IMR-90 (cell line): Measurements from ENCODE around the gene IL19. TPM values are rescaled to one million over a fixed set of nuclear protein-coding genes. Genes with fewer than 3 reads are reported as not detected.
A peak's percentile ranks its signal among the peaks of the same experiment; 100 is the strongest.

Experiments
- ATAC-seq: fragments of 200-7000 bp; cut with Tn5 transposase; 2 replicates; pipeline ENCODE4 v1.9.1; 2020; ENCODE audit warnings: low read depth, mild to moderate bottlenecking, moderate library complexity
- BruUV-seq: library from RNA; stranded (reverse); fragments of 400-500 nt; replicated peaks from 2 replicates; lab custom pipeline; 2021; lab: Mats Ljungman, UMichigan
- CTCF ChIA-PET: fragments of 300-600 bp; formaldehyde crosslinking; extraction: SDS; loops from one replicate; lab custom pipeline; 2021; ENCODE audit warnings: antibody characterized with exemption; lab: Yijun Ruan, JAX
- POLR2A ChIA-PET: fragments of 300-600 bp; sonication (Branson Sonifier 250); formaldehyde crosslinking; loops from one replicate; lab custom pipeline; 2022; ENCODE audit warnings: antibody characterized with exemption; ENCODE audit not compliant: unreplicated experiment; lab: Charles Lee
- DNase-seq: peaks from one replicate; pipeline ENCODE4 v3.0.0; 2013
- H2AFZ ChIP-seq: replicated peaks from 2 replicates; pipeline ENCODE3; 2013; ENCODE audit warnings: low read length, mild to moderate bottlenecking; ENCODE audit not compliant: poor library complexity
- H2AK5ac ChIP-seq: 2 replicates; pipeline ENCODE4 v1.6.1; 2013; ENCODE audit warnings: low read depth, low read length, inconsistent platforms
- H2AK9ac ChIP-seq: replicated peaks from 2 replicates; pipeline ENCODE3; 2013; ENCODE audit warnings: mild to moderate bottlenecking, low read depth, low read length, moderate library complexity; ENCODE audit not compliant: poor library complexity
- H2BK120ac ChIP-seq: 2 replicates; pipeline ENCODE4 v1.6.1; 2013; ENCODE audit warnings: low read depth, low read length, inconsistent platforms
- H2BK15ac ChIP-seq: 3 replicates; pipeline ENCODE4 v1.6.1; 2013; ENCODE audit warnings: low read depth, low read length, inconsistent platforms
- H2BK20ac ChIP-seq: 2 replicates; pipeline ENCODE4 v1.6.1; 2013; ENCODE audit warnings: low read depth, mild to moderate bottlenecking, inconsistent platforms, low read length, moderate library complexity
- H2BK5ac ChIP-seq: 2 replicates; pipeline ENCODE4 v1.6.1; 2013; ENCODE audit warnings: mild to moderate bottlenecking, low read depth, low read length, inconsistent platforms; ENCODE audit not compliant: poor library complexity, severe bottlenecking
- H3K14ac ChIP-seq: replicated peaks from 2 replicates; pipeline ENCODE4 v1.6.1; 2013; ENCODE audit warnings: low read depth, low read length, inconsistent platforms
- H3K18ac ChIP-seq: 2 replicates; pipeline ENCODE4 v1.6.1; 2013; ENCODE audit warnings: low read depth, low read length, control low read depth
- H3K23ac ChIP-seq: 2 replicates; pipeline ENCODE4 v1.6.1; 2013; ENCODE audit warnings: low read depth, low read length, inconsistent platforms
- H3K27ac ChIP-seq: 2 replicates; pipeline ENCODE4 v1.5.1; 2013; ENCODE audit warnings: mild to moderate bottlenecking, control low read depth, low read length; ENCODE audit not compliant: insufficient read depth
- H3K27me3 ChIP-seq: 2 replicates; pipeline ENCODE4 v1.6.1; 2013; ENCODE audit warnings: low read length; ENCODE audit not compliant: control insufficient read depth, insufficient read depth
- H3K36me3 ChIP-seq: 2 replicates; pipeline ENCODE4 v1.6.1; 2013; ENCODE audit warnings: low read length, mixed read lengths; ENCODE audit not compliant: control insufficient read depth, insufficient read depth
- H3K4ac ChIP-seq: 2 replicates; pipeline ENCODE4 v1.6.1; 2013; ENCODE audit warnings: low read depth, low read length, inconsistent platforms
- H3K4me1 ChIP-seq: 2 replicates; pipeline ENCODE4 v1.6.1; 2013; ENCODE audit warnings: low read length, mixed read lengths; ENCODE audit not compliant: control insufficient read depth, insufficient read depth
- H3K4me2 ChIP-seq: 2 replicates; pipeline ENCODE4 v1.6.1; 2013; ENCODE audit warnings: low read depth, mild to moderate bottlenecking, control low read depth, low read length, moderate library complexity
- H3K4me3 ChIP-seq: 2 replicates; pipeline ENCODE4 v1.5.1; 2013; ENCODE audit warnings: low read depth, mild to moderate bottlenecking, control low read depth, low read length, moderate library complexity; ENCODE audit not compliant: insufficient read depth
- H3K56ac ChIP-seq: 2 replicates; pipeline ENCODE4 v1.6.1; 2013; ENCODE audit warnings: low read length, inconsistent platforms; ENCODE audit not compliant: insufficient read depth; ENCODE audit errors: extremely low read depth
- H3K79me1 ChIP-seq, 2 experiments: 2 replicates each; pipeline ENCODE4 v1.6.1; 2013; ENCODE audit warnings: low read length in 2 of 2, inconsistent platforms in 1 of 2, low read depth in 1 of 2
- H3K9ac ChIP-seq: 2 replicates; pipeline ENCODE4 v1.6.1; 2013; ENCODE audit warnings: low read depth, low read length, control low read depth
- H3K9me1 ChIP-seq: 2 replicates; pipeline ENCODE4 v1.6.1; 2013; ENCODE audit warnings: low read length, inconsistent platforms; ENCODE audit not compliant: insufficient read depth
- H3K9me3 ChIP-seq: 2 replicates; pipeline ENCODE4 v1.6.1; 2013; ENCODE audit warnings: low read length; ENCODE audit not compliant: control insufficient read depth, insufficient read depth
- H4K20me1 ChIP-seq: 2 replicates; pipeline ENCODE4 v1.6.1; 2013; ENCODE audit warnings: low read length, inconsistent platforms; ENCODE audit not compliant: insufficient read depth
- H4K5ac ChIP-seq: 2 replicates; pipeline ENCODE4 v1.6.1; 2013; ENCODE audit warnings: mild to moderate bottlenecking, low read depth, low read length, control low read depth
- H4K8ac ChIP-seq, 2 experiments: 2 replicates each; pipeline ENCODE4 v1.6.1; 2013; ENCODE audit warnings: low read depth in 2 of 2, low read length in 2 of 2, control low read depth in 1 of 2, inconsistent platforms in 1 of 2
- H4K91ac ChIP-seq: 2 replicates; pipeline ENCODE4 v1.6.1; 2013; ENCODE audit warnings: low read depth, low read length, inconsistent platforms; ENCODE audit not compliant: insufficient read depth
- CEBPB ChIP-seq: IDR thresholded peaks from 2 replicates; pipeline ENCODE4 v1.6.1; 2012; ENCODE audit warnings: low read depth, low read length, improper control_type of control experiment
- MXI1 ChIP-seq: IDR thresholded peaks from 2 replicates; pipeline ENCODE4 v1.6.1; 2012; ENCODE audit warnings: low read depth, mild to moderate bottlenecking, low read length, moderate library complexity, borderline replicate concordance
- WGBS, 2 experiments: methylation state at CpG; one replicate each; pipeline versions ENCODE4 v1.1.5 to v1.1.7; 2013; ENCODE audit warnings: missing lambda C conversion rate in 2 of 2; ENCODE audit not compliant: insufficient read length in 1 of 2; ENCODE audit errors: extremely low coverage in 2 of 2; 5-methylcytosine and 5-hydroxymethylcytosine counted together
- dilution Hi-C: fragments of 300-500 bp; cut with HindIII; formaldehyde crosslinking; loops from one replicate; pipeline ENCODE4 v1.14.3; 2018; ENCODE audit warnings: low sequenced_read_pairs; ENCODE audit not compliant: unreplicated experiment
- in situ Hi-C: fragments of 300-500 bp; cut with MboI; formaldehyde crosslinking; loops from 3 replicates; pipeline ENCODE4 v1.14.3; 2019; ENCODE audit warnings: low sequenced_read_pairs, inconsistent platforms, mixed read lengths
- intact Hi-C: fragments of 100-400 bp; cut with micrococcal nuclease; formaldehyde crosslinking; loops from 2 replicates; pipeline ENCODE4 v1.10.0; 2022
- polyA plus RNA-seq, 3 experiments: library from polyadenylated mRNA; depleted of rRNA; stranded (reverse); fragments of >200 nt; gene quantifications; 2 replicates each; pipeline ENCODE4 v1.2.3, GENCODE V29; 2012; ENCODE audit warnings: low replicate concordance in 1 of 3
- total RNA-seq: library from RNA; depleted of rRNA; stranded (reverse); fragments of >200 nt; gene quantifications from 2 replicates; pipeline ENCODE4 v1.2.3, GENCODE V29; 2012

Gene IL19
- total and polyA plus RNA-seq, 2 of the 4 experiments (the other 2 are of a cell fraction), result not detected

DNA sequence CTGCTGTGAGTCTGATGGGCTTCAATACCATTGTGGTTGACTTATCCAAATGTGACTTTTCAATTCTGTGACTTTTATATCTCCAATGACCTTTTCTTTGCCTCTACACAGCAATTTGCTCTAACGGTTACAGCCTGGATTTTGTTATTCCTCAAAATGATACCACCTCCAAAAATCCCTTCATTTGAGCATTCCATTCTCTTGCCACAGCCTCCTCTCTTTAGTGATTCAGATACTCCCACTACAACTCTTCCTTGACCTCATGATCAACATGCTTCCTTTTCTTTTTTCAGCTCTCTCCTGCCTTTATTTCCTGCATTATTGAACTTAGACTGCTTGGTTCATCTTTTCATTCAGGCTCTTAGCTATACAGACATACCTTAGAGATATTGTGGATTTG, 16.6 kb upstream of the IL19 start:
- no peaks in the 10 kb centered on the region for H3K79me1 ChIP-seq
- in situ Hi-C loops (no loop called here), intact Hi-C loops (loop anchor here (10.0 kb wide), 1 partner anchor 321 kb away; no protein-coding TSS in a partner anchor), dilution Hi-C loops (no loop called here)
- H4K5ac ChIP-seq, result no peak overlapping the region
- 20% methylated on average over 1 of the region's 1 CpG; no CpG with 5 or more reads in 1 of the 2 experiments for WGBS, 2 experiments
- H3K4me3 ChIP-seq, result no peak overlapping the region
- peaks cover 9% of the 10 kb centered on the region for H3K9me1 ChIP-seq
- 0 out of 2 replicates have a peak overlapping the region, but pooled peaks have one; percentile 33 for H3K4me2 ChIP-seq
- H3K9me3 ChIP-seq, result no peaks in the 10 kb centered on the region; the same call in 1 of the 2 replicates
- no peak overlapping the region for H3K9ac ChIP-seq
- no peak overlapping the region for H2AK5ac ChIP-seq
- BruUV-seq, result no TSS peak
- CTCF ChIA-PET, result no interaction called here
- no peaks in the 10 kb centered on the region for H3K36me3 ChIP-seq
- TF ChIP-seq MXI1 (no peak), CEBPB (peak; percentile 87)
- H3K23ac ChIP-seq, result no peak overlapping the region
- H3K27me3 ChIP-seq, result no peaks in the 10 kb centered on the region
- POLR2A ChIA-PET, result no interaction called here
- H2BK5ac ChIP-seq, result peak overlapping the region; percentile 54
- H2BK15ac ChIP-seq, result no peak overlapping the region
- 0 out of 2 replicates have a peak, but pooled peaks cover 1% of the 10 kb centered on the region for H3K4me1 ChIP-seq
- H3K14ac ChIP-seq, result no peak overlapping the region
- no peaks in the 10 kb centered on the region for H4K20me1 ChIP-seq
- H3K4ac ChIP-seq, result peak overlapping the region; percentile 12; the same call in 1 of the 2 replicates
- DNase-seq (peak; percentile 69), ATAC-seq (peak; percentile 49; the same call in 1 of the 2 replicates)
- H4K91ac ChIP-seq, result no peak overlapping the region
- no peak overlapping the region for H3K27ac ChIP-seq
- H2BK20ac ChIP-seq, result peak overlapping the region; percentile 71; the same call in 1 of the 2 replicates
- no peak overlapping the region for H2AK9ac ChIP-seq
- no peak overlapping the region for H2AFZ ChIP-seq
- H4K8ac ChIP-seq, result no peak overlapping the region
- H3K56ac ChIP-seq, result no peak overlapping the region
- H2BK120ac ChIP-seq, result no peak overlapping the region
- no peak overlapping the region; the same call in 1 of the 2 replicates for H3K18ac ChIP-seq
